Upper lobe of right lung (tissue), 1 donor: ENCODE results near the gene NRDC. TPM values are rescaled to one million over a fixed set of nuclear protein-coding genes. Genes with fewer than 3 reads are reported as not detected.

Source experiments
- ATAC-seq: fragments of 200-7000 bp; cut with Tn5 transposase; one replicate; pipeline ENCODE4 v1.9.1; 2020; ENCODE audit warnings: mild to moderate bottlenecking, moderate library complexity
- DNase-seq: peaks from one replicate; pipeline ENCODE4 v3.0.0-alpha.2; 2020
- H3K27ac ChIP-seq: fragments of 200-600 bp; one replicate; pipeline ENCODE4 v1.8.0; 2022
- H3K27me3 ChIP-seq: fragments of 200-600 bp; one replicate; pipeline ENCODE4 v1.8.0; 2022; ENCODE audit warnings: mild to moderate bottlenecking
- H3K36me3 ChIP-seq: fragments of 200-600 bp; one replicate; pipeline ENCODE4 v1.8.0; 2022
- H3K4me1 ChIP-seq: fragments of 200-600 bp; one replicate; pipeline ENCODE4 v1.8.0; 2022
- H3K4me3 ChIP-seq: fragments of 200-600 bp; one replicate; pipeline ENCODE4 v1.8.0; 2022; ENCODE audit warnings: mild to moderate bottlenecking
- H3K9me3 ChIP-seq: fragments of 200-600 bp; one replicate; pipeline ENCODE4 v1.8.0; 2022
- CTCF ChIP-seq: fragments of 200-600 bp; IDR thresholded peaks from one replicate; pipeline ENCODE4 v1.8.0; 2022; ENCODE audit warnings: antibody characterized with exemption
- intact Hi-C: fragments of 100-400 bp; cut with DNase I; formaldehyde crosslinking; loops from one replicate; pipeline ENCODE4 v1.11.0; 2022
- total RNA-seq: library from RNA; stranded (reverse); fragmentation: NEBNext Ultra II Directional; extraction: Animal tissue kit (Norgen Biotek cat#: 25700); gene quantifications from one replicate; pipeline ENCODE4 v1.2.1, GENCODE V29; 2021
- donor health status: DM: no; HTN: yes; CAD: no; lungs with severe emphysema.

NRDC gene
- total RNA-seq, 1 donor from 2014 or later, result 118 TPM

DNA sequence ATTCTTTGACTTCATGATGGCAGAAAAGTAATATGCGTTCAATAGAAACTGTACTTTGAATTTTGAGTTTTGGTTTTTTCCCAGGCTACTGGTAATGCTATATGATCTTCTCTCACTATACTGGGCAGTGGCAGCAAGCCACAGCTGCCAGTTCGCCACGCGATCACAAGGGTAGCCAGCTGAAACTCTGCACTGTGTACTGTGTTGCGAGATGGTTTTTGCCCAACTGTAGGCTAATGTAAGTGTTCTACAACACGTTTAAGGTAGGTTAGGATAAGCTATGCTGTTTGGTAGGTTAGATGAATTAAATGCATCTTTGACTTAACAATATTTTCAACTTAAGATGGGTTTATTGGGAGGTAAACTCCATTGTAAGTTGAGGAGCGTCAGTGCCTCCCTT, 123.1 kb downstream of the NRDC start:
- H3K4me3 ChIP-seq, result no peak overlapping the region
- no peak for TF ChIP-seq CTCF
- ATAC-seq (no peak), DNase-seq (no peak)
- H3K36me3 ChIP-seq, result peaks cover 45% of the 10 kb centered on the region
- no peaks in the 10 kb centered on the region for H3K27me3 ChIP-seq
- H3K27ac ChIP-seq, result no peak overlapping the region
- H3K9me3 ChIP-seq, result no peaks in the 10 kb centered on the region
- no peaks in the 10 kb centered on the region for H3K4me1 ChIP-seq
- intact Hi-C loops, result no loop called here

- no peaks in the 10 kb centered on the region for H3K4me1 ChIP-seq
- intact Hi-C loops, result no loop called here
- ATAC-seq (no peak), DNase-seq (no peak)
- H3K4me3 ChIP-seq, result no peak overlapping the region
- no peaks in the 10 kb centered on the region for H3K9me3 ChIP-seq
- H3K36me3 ChIP-seq, result peaks cover 50% of the 10 kb centered on the region
- H3K27me3 ChIP-seq, result no peaks in the 10 kb centered on the region
- no peak overlapping the region for H3K27ac ChIP-seq
- TF ChIP-seq CTCF, result no peak
Observed at GRCh38 chr1:51754666-51755065, 123.9 kb downstream of the NRDC start.

DNA sequence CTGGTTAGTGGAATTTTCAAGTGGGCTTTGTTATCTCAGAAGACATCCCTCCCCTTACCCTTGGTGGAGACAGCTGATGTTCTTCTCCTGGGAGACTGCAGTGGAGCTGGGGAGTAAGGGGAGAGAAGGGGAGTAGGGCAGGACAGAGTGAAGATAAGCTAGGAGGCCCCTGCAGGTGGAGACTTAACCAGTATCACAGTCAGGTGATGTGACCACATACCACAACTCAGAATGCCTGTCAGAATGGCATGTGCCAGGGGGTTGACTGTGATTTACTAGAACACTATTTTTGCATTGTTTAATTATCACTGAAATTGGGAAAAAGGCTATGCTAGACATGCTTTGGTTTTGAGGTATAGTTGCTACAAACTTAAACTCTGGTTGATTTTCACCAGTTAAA, 124.6 kb downstream of the NRDC start:
- ATAC-seq, result no peak
- H3K27me3 ChIP-seq, result no peaks in the 10 kb centered on the region
- H3K9me3 ChIP-seq, result no peaks in the 10 kb centered on the region
- no peaks in the 10 kb centered on the region for H3K4me1 ChIP-seq
- no peak overlapping the region for H3K27ac ChIP-seq
- intact Hi-C loops, result no loop called here
- DNase-seq, result no peak
- peaks cover 56% of the 10 kb centered on the region for H3K36me3 ChIP-seq
- no peak overlapping the region for H3K4me3 ChIP-seq
- TF ChIP-seq CTCF, result no peak

- peaks cover 56% of the 10 kb centered on the region for H3K36me3 ChIP-seq
- no peak overlapping the region for H3K27ac ChIP-seq
- H3K4me3 ChIP-seq, result no peak overlapping the region
- no peaks in the 10 kb centered on the region for H3K9me3 ChIP-seq
- no peak for DNase-seq
- H3K4me1 ChIP-seq, result no peaks in the 10 kb centered on the region
- TF ChIP-seq CTCF, result no peak
- no peak for ATAC-seq
- H3K27me3 ChIP-seq, result no peaks in the 10 kb centered on the region
- intact Hi-C loops, result no loop called here
Observed at GRCh38 chr1:51752073-51752948, 126.2 kb downstream of the NRDC start.

DNA sequence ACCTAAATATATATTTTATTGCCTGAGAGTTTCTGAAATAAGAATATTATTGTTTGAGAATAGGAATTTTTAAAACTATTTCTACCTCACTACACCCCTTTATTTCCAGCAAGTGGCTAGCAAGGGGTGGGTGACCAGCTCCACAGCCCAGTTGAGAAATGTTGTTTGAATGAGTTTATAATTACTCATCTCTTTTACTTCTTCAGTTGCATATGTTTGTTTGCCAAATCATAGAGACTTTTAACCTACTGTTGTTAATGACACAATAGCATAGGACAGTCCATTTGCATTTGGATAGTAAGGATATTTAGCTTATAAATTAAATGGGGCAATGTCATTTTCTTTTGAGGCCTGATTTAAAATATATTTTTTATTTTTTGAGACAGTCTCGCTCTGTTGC, 127.8 kb downstream of the NRDC start:
- H3K4me1 ChIP-seq, result no peaks in the 10 kb centered on the region
- no peak overlapping the region for H3K27ac ChIP-seq
- TF ChIP-seq CTCF, result no peak
- H3K27me3 ChIP-seq, result no peaks in the 10 kb centered on the region
- H3K9me3 ChIP-seq, result no peaks in the 10 kb centered on the region
- H3K4me3 ChIP-seq, result no peak overlapping the region
- DNase-seq (no peak), ATAC-seq (no peak)
- intact Hi-C loops, result no loop called here
- peaks cover 51% of the 10 kb centered on the region for H3K36me3 ChIP-seq
